Measurements from ENCODE around the gene PADI3.

GRCh38 chr1:17277511-17278159 is 28.7 kb downstream of the PADI3 start:
- TF ChIP-seq PBX3 (IDR thresholded peaks at IDR 0.05) (no peak), POLR2AphosphoS5 (IDR thresholded peaks at IDR 0.05; ENCODE audit: low read depth, low read length) (no peak), EZH2phosphoT487 (IDR thresholded peaks at IDR 0.05; ENCODE audit: borderline replicate concordance, low read depth) (no peak), RCOR1 (IDR thresholded peaks at IDR 0.05; ENCODE audit: low read length) (no peak), USF2 (IDR thresholded peaks at IDR 0.05; ENCODE audit: borderline replicate concordance, low read depth, low read length) (no peak), CHD2 (IDR thresholded peaks at IDR 0.05; ENCODE audit: low read length, partially characterized antibody) (no peak), CTCF (IDR thresholded peaks at IDR 0.05) (no peak), RAD21 (IDR thresholded peaks at IDR 0.05; ENCODE audit: low read length) (no peak), ZBTB33 (IDR thresholded peaks at IDR 0.05; ENCODE audit: borderline replicate concordance, low read depth) (no peak), TCF12 (IDR thresholded peaks at IDR 0.05) (no peak), MXI1 (IDR thresholded peaks at IDR 0.05; ENCODE audit: low read depth, low read length) (no peak), EP300 (IDR thresholded peaks at IDR 0.05; ENCODE audit: borderline replicate concordance in 1 of 2, low read depth in 1 of 2, low read length in 1 of 2) (no peak)
